GM10266 (cell line): ENCODE results near the gene MESD.

Experiments
- DNase-seq: peaks from one replicate; pipeline ENCODE4 v3.0.0; 2012; ENCODE audit errors: extremely low spot score
- CTCF ChIP-seq: IDR thresholded peaks from 2 replicates; pipeline ENCODE4 v1.5.1; 2012; ENCODE audit warnings: mild to moderate bottlenecking, low read depth; ENCODE audit not compliant: control insufficient read depth, insufficient read depth; ENCODE audit errors: missing control alignments

The MESD gene

GRCh38 chr15:80982205-80982604, 7.4 kb downstream of the MESD start:
- peak; percentile 44 for TF ChIP-seq CTCF
- peak; percentile 45 for DNase-seq

- TF ChIP-seq CTCF = no peak
- no peak for DNase-seq
These were observed 9.9 kb downstream of the MESD start for GRCh38 chr15:80979538-80980200.

GRCh38 chr15:80978685-80979329, 10.8 kb downstream of the MESD start:
- TF ChIP-seq CTCF = no peak
- no peak for DNase-seq

GRCh38 chr15:80977627-80978036, 12.0 kb downstream of the MESD start:
- TF ChIP-seq CTCF = peak; percentile 41

GRCh38 chr15:80976851-80977250, 12.8 kb downstream of the MESD start:
- DNase-seq = no peak
- TF ChIP-seq CTCF = no peak

More at GRCh38 chr15:80977627-80978036, 12.0 kb downstream of the MESD start:
- DNase-seq = no peak

- no peak for TF ChIP-seq CTCF
- no peak for DNase-seq
These were observed 14.7 kb downstream of the MESD start for GRCh38 chr15:80974914-80975313.

GRCh38 chr15:80972276-80972675, 17.3 kb downstream of the MESD start:
- no peak for TF ChIP-seq CTCF
- DNase-seq = no peak
